ENCODE measurements around the gene TBRG4. TPM values are rescaled to one million over a fixed set of nuclear protein-coding genes. Genes with fewer than 3 reads are reported as not detected.

Gene TBRG4
- polyA plus RNA-seq, 1 donor from 2014 or later, result 52.8 TPM

- H3K9ac ChIP-seq (ENCODE audit: low read length), result no peak overlapping the region
- no peaks in the 10 kb centered on the region for H4K20me1 ChIP-seq (ENCODE audit: insufficient read depth)
- H3K9me2 ChIP-seq (ENCODE audit: insufficient read depth, low read length), result no peaks in the 10 kb centered on the region
- no peak overlapping the region for H2AFZ ChIP-seq (ENCODE audit: low read depth, low read length)
- H3K27me3 ChIP-seq (ENCODE audit: insufficient read depth, low read depth, low read length), result no peaks in the 10 kb centered on the region
- TF ChIP-seq, protein P1, sequence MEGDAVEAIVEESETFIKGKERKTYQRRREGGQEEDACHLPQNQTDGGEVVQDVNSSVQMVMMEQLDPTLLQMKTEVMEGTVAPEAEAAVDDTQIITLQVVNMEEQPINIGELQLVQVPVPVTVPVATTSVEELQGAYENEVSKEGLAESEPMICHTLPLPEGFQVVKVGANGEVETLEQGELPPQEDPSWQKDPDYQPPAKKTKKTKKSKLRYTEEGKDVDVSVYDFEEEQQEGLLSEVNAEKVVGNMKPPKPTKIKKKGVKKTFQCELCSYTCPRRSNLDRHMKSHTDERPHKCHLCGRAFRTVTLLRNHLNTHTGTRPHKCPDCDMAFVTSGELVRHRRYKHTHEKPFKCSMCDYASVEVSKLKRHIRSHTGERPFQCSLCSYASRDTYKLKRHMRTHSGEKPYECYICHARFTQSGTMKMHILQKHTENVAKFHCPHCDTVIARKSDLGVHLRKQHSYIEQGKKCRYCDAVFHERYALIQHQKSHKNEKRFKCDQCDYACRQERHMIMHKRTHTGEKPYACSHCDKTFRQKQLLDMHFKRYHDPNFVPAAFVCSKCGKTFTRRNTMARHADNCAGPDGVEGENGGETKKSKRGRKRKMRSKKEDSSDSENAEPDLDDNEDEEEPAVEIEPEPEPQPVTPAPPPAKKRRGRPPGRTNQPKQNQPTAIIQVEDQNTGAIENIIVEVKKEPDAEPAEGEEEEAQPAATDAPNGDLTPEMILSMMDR (IDR thresholded peaks at IDR 0.05; ENCODE audit: poor library complexity, severe bottlenecking), result no peak
- TF ChIP-seq SMC3 (conservative IDR thresholded peaks at IDR 0.05; ENCODE audit: poor library complexity) (no peak), EP300 (conservative IDR thresholded peaks at IDR 0.05; ENCODE audit: poor library complexity, severe bottlenecking) (no peak), EZH2 (IDR thresholded peaks at IDR 0.05; ENCODE audit: borderline replicate concordance, insufficient read depth, low read length, poor library complexity, severe bottlenecking) (no peak), RAD21 (conservative IDR thresholded peaks at IDR 0.05) (no peak)
- TF ChIP-seq, protein P2, sequence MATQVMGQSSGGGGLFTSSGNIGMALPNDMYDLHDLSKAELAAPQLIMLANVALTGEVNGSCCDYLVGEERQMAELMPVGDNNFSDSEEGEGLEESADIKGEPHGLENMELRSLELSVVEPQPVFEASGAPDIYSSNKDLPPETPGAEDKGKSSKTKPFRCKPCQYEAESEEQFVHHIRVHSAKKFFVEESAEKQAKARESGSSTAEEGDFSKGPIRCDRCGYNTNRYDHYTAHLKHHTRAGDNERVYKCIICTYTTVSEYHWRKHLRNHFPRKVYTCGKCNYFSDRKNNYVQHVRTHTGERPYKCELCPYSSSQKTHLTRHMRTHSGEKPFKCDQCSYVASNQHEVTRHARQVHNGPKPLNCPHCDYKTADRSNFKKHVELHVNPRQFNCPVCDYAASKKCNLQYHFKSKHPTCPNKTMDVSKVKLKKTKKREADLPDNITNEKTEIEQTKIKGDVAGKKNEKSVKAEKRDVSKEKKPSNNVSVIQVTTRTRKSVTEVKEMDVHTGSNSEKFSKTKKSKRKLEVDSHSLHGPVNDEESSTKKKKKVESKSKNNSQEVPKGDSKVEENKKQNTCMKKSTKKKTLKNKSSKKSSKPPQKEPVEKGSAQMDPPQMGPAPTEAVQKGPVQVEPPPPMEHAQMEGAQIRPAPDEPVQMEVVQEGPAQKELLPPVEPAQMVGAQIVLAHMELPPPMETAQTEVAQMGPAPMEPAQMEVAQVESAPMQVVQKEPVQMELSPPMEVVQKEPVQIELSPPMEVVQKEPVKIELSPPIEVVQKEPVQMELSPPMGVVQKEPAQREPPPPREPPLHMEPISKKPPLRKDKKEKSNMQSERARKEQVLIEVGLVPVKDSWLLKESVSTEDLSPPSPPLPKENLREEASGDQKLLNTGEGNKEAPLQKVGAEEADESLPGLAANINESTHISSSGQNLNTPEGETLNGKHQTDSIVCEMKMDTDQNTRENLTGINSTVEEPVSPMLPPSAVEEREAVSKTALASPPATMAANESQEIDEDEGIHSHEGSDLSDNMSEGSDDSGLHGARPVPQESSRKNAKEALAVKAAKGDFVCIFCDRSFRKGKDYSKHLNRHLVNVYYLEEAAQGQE (IDR thresholded peaks at IDR 0.05; ENCODE audit: borderline replicate concordance), result no peak
- no peaks in the 10 kb centered on the region for H3K9me3 ChIP-seq (ENCODE audit: low read length)
- H3F3A ChIP-seq (ENCODE audit: insufficient read depth, low read length, poor library complexity, severe bottlenecking), result no peaks in the 10 kb centered on the region
- no peak overlapping the region for H3K27ac ChIP-seq (ENCODE audit: low read length)
- no peaks in the 10 kb centered on the region for H3K36me3 ChIP-seq (ENCODE audit: insufficient read depth, low read length)
- H3K79me2 ChIP-seq (replicated peaks; ENCODE audit: insufficient read depth, low read length), result no peaks in the 10 kb centered on the region
- no peak overlapping the region for H3K4me3 ChIP-seq (ENCODE audit: low read length)
- H3K4me2 ChIP-seq (ENCODE audit: low read length), result no peak overlapping the region
Observed at GRCh38 chr7:45098983-45099839, 12.3 kb downstream of the TBRG4 start.

GRCh38 chr7:45092931-45093235 lies 18.6 kb downstream of the TBRG4 start:
- Histone ChIP-seq H3K4me2 (ENCODE audit: low read length) (no peak overlapping the region), H2AFZ (ENCODE audit: low read depth, low read length) (no peak overlapping the region), H3K9me3 (ENCODE audit: low read length) (no peaks in the 10 kb centered on the region), H3K9ac (ENCODE audit: low read length) (no peak overlapping the region), H3K9me2 (ENCODE audit: insufficient read depth, low read length) (no peaks in the 10 kb centered on the region), H3K79me2 (replicated peaks; ENCODE audit: insufficient read depth, low read length) (peaks cover 11% of the 10 kb centered on the region), H3F3A (ENCODE audit: insufficient read depth, low read length, poor library complexity, severe bottlenecking) (peaks cover 9% of the 10 kb centered on the region), H3K4me3 (ENCODE audit: low read length) (no peak overlapping the region), H3K36me3 (ENCODE audit: insufficient read depth, low read length) (no peaks in the 10 kb centered on the region), H3K27ac (ENCODE audit: low read length) (no peak overlapping the region), H4K20me1 (ENCODE audit: insufficient read depth) (no peaks in the 10 kb centered on the region), H3K27me3 (ENCODE audit: insufficient read depth, low read depth, low read length) (no peaks in the 10 kb centered on the region)
- no peak for TF ChIP-seq EP300 (conservative IDR thresholded peaks at IDR 0.05; ENCODE audit: poor library complexity, severe bottlenecking)
- TF ChIP-seq RAD21 (conservative IDR thresholded peaks at IDR 0.05), result no peak
- TF ChIP-seq, protein P2 (IDR thresholded peaks at IDR 0.05; ENCODE audit: borderline replicate concordance), result no peak
- TF ChIP-seq TAF1 (IDR thresholded peaks at IDR 0.05; ENCODE audit: low read depth), result no peak
- no peak for TF ChIP-seq SMC3 (conservative IDR thresholded peaks at IDR 0.05; ENCODE audit: poor library complexity)
- TF ChIP-seq EZH2 (IDR thresholded peaks at IDR 0.05; ENCODE audit: borderline replicate concordance, insufficient read depth, low read length, poor library complexity, severe bottlenecking), result no peak
- TF ChIP-seq, protein P1 (IDR thresholded peaks at IDR 0.05; ENCODE audit: poor library complexity, severe bottlenecking), result no peak
- no peak for TF ChIP-seq POLR2AphosphoS5 (IDR thresholded peaks at IDR 0.05)
- TF ChIP-seq MXI1 (conservative IDR thresholded peaks at IDR 0.05; ENCODE audit: poor library complexity, severe bottlenecking), result no peak
